Muscle of back (tissue), 11 donors: ENCODE measurements around the gene RPH3AL. TPM values are rescaled to one million over a fixed set of nuclear protein-coding genes. Genes with fewer than 3 reads are reported as not detected.
"Not testable (repeated sequence)": the region's sequence is repeated elsewhere in the genome, so short reads cannot be mapped to it uniquely, and the experiment has no call there.

ENCODE experiments used
- DNase-seq, 3 donors: peaks; one replicate each; pipeline versions ENCODE4 v3.0.0 to v3.0.0-alpha.2; 2013
- polyA plus RNA-seq, 10 donors: library from polyadenylated mRNA; unstranded; fragments of 120-200 nt; gene quantifications; one replicate each; pipeline ENCODE4 v1.2.1, GENCODE V29; 2013; ENCODE audit not compliant: insufficient read length in 10 of 10

RPH3AL gene
- polyA plus RNA-seq, 10 donors: 3.1 to 6.9 (median 3.9) TPM

- no peak for DNase-seq
These were observed 69.4 kb downstream of the RPH3AL start for GRCh38 chr17:282912-283882.

- DNase-seq: no peak
These were observed 70.4 kb downstream of the RPH3AL start for GRCh38 chr17:282000-282911.

DNA sequence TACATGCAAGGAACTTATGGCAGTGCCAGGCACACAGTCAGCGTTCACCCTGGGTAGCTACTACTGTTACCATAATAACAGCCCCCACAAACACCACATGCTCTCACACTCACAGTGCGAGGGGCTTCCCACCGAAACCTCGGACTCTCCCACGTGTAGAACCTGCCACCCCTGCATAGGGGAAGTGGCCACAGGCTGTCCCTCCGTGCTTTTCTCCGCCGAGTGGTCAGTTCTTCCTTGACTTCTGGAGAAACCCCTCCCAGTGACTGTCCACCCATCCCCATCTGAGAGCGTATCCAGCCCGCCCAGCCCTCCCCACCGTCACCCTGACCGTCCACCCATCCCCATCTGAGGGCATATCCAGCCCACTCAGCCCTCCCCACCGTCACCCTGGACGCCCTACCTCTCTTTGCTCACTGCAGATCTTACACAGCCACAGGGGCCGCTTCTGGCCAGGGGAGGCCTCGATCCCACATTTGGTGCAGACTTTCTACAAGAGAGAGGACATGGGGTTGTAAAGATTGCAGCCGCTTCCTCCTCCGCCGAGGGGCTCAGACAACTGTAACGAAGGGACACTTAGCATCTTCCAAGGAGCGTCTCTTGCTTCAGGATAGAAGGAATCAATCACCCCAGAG is 71.1 kb downstream of the RPH3AL start:
- no peak for DNase-seq

DNA sequence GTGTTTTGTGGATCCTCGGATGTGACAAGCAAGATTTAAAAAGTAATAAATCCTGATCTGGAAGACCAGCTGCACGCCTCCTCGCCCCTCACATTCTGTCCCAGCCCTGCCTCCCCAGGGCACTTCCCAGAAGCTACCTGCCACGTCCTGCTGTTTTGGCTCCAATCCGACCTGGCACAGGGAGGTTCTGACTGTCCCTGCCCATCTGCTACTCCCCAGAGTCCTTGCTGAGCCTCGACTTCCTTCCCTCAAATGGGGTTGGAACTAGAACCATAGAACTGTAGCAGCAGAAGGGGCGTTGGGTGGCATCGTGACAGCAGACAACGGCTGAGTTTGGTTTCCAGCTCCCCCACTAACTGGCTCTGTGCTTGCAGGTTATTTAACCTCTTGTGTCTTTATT is 71.7 kb downstream of the RPH3AL start:
- no peak for DNase-seq

GRCh38 chr17:280216-280615 is 72.4 kb downstream of the RPH3AL start:
- no peak for DNase-seq

- no peak for DNase-seq
These were observed 72.8 kb downstream of the RPH3AL start for GRCh38 chr17:279776-280175.

- no peak for DNase-seq
These were observed 73.3 kb downstream of the RPH3AL start for GRCh38 chr17:279331-279730.

DNA sequence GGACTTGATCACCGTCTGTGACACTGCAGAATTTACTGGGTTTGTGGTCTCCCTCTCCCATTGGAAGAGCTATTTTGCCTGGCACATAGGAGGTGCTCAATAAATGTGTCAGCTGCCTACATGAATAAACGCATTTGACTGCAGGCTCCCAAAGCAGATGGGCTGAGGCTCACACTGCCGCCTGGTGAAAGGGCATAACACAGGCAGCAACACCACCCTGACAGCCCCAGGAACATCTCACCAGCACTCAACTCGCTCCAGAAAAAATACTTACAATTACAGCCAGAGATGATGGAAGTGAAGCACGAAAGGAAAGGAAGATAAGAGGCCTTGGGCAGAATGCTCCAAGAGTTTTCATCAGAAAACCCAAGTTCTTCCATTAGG is 73.9 kb downstream of the RPH3AL start:
- DNase-seq: no peak

- no peak for DNase-seq
These were observed 74.4 kb downstream of the RPH3AL start for GRCh38 chr17:278055-278675.

GRCh38 chr17:274902-275301 is 77.7 kb downstream of the RPH3AL start:
- no peak for DNase-seq

GRCh38 chr17:273981-274832 is 78.4 kb downstream of the RPH3AL start:
- DNase-seq: no peak

DNA sequence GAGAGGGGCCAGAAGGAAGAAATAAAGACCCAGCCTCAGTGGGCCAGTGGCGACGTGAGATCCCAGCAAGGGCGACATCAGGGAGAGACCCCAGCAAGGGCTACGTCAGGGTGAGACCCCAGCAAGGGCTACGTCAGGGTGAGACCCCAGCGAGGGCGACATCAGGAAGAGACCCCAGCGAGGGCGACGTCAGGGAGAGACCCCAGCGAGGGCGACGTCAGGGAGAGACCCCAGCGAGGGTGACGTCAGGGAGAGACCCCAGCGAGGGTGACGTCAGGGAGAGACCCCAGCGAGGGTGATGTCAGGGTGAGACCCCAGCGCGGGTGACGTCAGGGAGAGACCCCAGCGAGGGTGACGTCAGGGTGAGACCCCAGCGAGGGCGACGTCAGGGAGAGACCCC is 79.8 kb downstream of the RPH3AL start:
- DNase-seq: not testable (repeated sequence)

GRCh38 chr17:271928-272623 is 80.5 kb downstream of the RPH3AL start:
- not testable (repeated sequence) for DNase-seq

DNA sequence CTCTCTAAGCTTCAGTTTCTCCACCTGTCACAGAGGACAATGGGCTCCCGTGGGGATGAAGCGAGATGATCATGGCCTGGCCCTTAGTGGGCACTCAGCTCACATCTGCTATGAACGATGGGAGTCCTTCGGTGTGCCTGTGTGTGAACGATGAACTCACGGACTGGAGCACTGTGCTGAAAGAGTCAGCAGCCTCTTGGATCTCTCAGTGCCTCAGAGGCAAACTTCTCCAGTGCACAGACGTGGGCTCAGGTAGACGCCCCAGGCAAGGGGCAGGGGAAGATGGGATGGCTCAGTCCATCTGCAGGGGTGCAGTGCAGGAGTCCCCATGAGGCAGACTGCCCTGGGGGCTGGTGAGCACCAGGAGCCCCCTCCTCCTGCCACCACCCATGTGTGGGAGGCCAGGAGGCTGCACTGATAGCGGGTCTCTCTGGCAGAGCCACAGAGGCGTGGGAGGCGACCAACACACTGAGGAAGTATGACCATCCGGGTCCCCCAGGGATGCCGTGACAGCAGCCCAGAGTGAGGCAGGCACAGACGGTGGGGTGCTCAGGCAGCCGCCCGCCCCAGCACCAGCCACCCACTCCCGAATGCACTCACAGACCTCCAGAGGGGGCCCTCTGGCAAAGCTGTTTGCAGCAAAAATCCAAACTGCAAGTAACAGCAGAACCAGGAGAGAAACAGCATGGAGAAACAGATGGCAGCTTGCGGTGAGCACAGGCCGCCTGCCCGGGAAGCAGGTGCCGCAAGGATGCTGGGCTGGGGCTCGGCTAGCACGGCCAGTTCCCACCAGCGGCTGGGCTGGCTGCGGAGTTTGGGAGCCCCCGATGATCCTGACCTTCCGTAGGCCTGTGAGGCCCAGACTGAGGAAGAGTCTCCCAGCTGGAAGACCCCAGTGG is 82.7 kb downstream of the RPH3AL start:
- DNase-seq: no peak

- peak; percentile 18 to 75 (median 63) for DNase-seq
These were observed 85.6 kb downstream of the RPH3AL start for GRCh38 chr17:266701-267667.

- no peak for DNase-seq
These were observed 86.4 kb downstream of the RPH3AL start for GRCh38 chr17:266219-266618.

DNA sequence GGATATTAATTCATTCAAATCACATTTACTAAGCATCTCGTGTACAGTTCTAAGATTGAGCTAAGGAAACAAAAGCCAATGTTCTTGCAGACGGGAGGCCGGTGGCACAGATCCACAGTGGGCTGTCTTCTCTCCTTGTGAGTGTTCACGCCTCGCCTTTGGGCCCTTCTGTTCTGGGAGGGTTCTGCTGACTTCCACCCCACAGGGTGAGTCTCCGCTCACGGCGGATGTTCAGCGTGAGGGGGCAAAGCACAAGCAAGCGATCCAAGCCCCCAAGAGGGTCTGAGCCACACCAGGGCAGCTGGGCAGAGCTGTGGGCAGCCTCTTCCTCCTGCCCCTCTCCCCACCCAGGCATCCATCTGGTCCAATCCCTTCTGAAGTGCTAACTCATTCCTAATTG is 86.9 kb downstream of the RPH3AL start:
- no peak for DNase-seq

GRCh38 chr17:263773-264172 is 88.8 kb downstream of the RPH3AL start:
- no peak for DNase-seq
